ENCODE data around the gene SMYD2. TPM values are rescaled to one million over a fixed set of nuclear protein-coding genes. Genes with fewer than 3 reads are reported as not detected.

SMYD2 gene
- total RNA-seq, 1 donor from 2014 or later: 35.5 TPM

- Mint-ChIP-seq H3K27ac (no peak overlapping the region), H3K4me3 (no peak overlapping the region), H3K27me3 (peaks cover 11% of the 10 kb centered on the region), H3K9me3 (no peaks in the 10 kb centered on the region), H3K4me1 (ENCODE audit: unreplicated experiment) (peaks cover 16% of the 10 kb centered on the region), H3K36me3 (no peaks in the 10 kb centered on the region)
- no peak for TF ChIP-seq CTCF (conservative IDR thresholded peaks at IDR 0.05)
- no peak for DNase-seq (ENCODE audit: extremely low spot score, unreplicated experiment)
Observed at GRCh38 chr1:214264196-214264595, 16.8 kb upstream of the SMYD2 start.

- DNase-seq (ENCODE audit: extremely low spot score, unreplicated experiment): no peak
- Mint-ChIP-seq H3K27ac (no peak overlapping the region), H3K4me3 (no peak overlapping the region), H3K4me1 (ENCODE audit: unreplicated experiment) (peaks cover 13% of the 10 kb centered on the region), H3K27me3 (peaks cover 7% of the 10 kb centered on the region), H3K36me3 (no peaks in the 10 kb centered on the region), H3K9me3 (no peaks in the 10 kb centered on the region)
- TF ChIP-seq CTCF (conservative IDR thresholded peaks at IDR 0.05): no peak
Observed at GRCh38 chr1:214264976-214265375, 16.0 kb upstream of the SMYD2 start.

- Mint-ChIP-seq H3K4me3 (no peak overlapping the region), H3K36me3 (no peaks in the 10 kb centered on the region), H3K27me3 (peaks cover 3% of the 10 kb centered on the region), H3K27ac (no peak overlapping the region), H3K9me3 (peaks cover 4% of the 10 kb centered on the region), H3K4me1 (ENCODE audit: unreplicated experiment) (peaks cover 18% of the 10 kb centered on the region)
- DNase-seq (ENCODE audit: extremely low spot score, unreplicated experiment): no peak
- TF ChIP-seq CTCF (conservative IDR thresholded peaks at IDR 0.05): no peak
Observed at GRCh38 chr1:214270097-214270650, 10.8 kb upstream of the SMYD2 start.

GRCh38 chr1:214271174-214271858, 9.6 kb upstream of the SMYD2 start:
- H3K9me3 Mint-ChIP-seq: peaks cover 4% of the 10 kb centered on the region

GRCh38 chr1:214271995-214272731, 8.8 kb upstream of the SMYD2 start:
- H3K4me1 Mint-ChIP-seq (ENCODE audit: unreplicated experiment): peaks cover 18% of the 10 kb centered on the region

More at GRCh38 chr1:214271174-214271858, 9.6 kb upstream of the SMYD2 start:
- Mint-ChIP-seq H3K36me3 (no peaks in the 10 kb centered on the region), H3K27me3 (no peaks in the 10 kb centered on the region), H3K27ac (no peak overlapping the region), H3K4me1 (ENCODE audit: unreplicated experiment) (peaks cover 18% of the 10 kb centered on the region), H3K4me3 (no peak overlapping the region)
- TF ChIP-seq CTCF (conservative IDR thresholded peaks at IDR 0.05): no peak
- DNase-seq (ENCODE audit: extremely low spot score, unreplicated experiment): no peak

More at GRCh38 chr1:214271995-214272731, 8.8 kb upstream of the SMYD2 start:
- no peak for TF ChIP-seq CTCF (conservative IDR thresholded peaks at IDR 0.05)
- H3K27me3 Mint-ChIP-seq: no peaks in the 10 kb centered on the region
- H3K4me3 Mint-ChIP-seq: no peak overlapping the region
- no peak for DNase-seq (ENCODE audit: extremely low spot score, unreplicated experiment)
- peaks cover 10% of the 10 kb centered on the region for H3K9me3 Mint-ChIP-seq
- no peak overlapping the region for H3K27ac Mint-ChIP-seq
- H3K36me3 Mint-ChIP-seq: peaks cover 4% of the 10 kb centered on the region

Data from type B pancreatic cell (in vitro differentiated cells).